HG03139 (cell line): ENCODE results near the gene UBASH3B.

ENCODE experiments used
- ATAC-seq: cut with Tn5 transposase; IDR thresholded peaks from one replicate; pipeline ENCODE4 v1.9.1; 2021; ENCODE audit not compliant: unreplicated experiment

UBASH3B gene

DNA sequence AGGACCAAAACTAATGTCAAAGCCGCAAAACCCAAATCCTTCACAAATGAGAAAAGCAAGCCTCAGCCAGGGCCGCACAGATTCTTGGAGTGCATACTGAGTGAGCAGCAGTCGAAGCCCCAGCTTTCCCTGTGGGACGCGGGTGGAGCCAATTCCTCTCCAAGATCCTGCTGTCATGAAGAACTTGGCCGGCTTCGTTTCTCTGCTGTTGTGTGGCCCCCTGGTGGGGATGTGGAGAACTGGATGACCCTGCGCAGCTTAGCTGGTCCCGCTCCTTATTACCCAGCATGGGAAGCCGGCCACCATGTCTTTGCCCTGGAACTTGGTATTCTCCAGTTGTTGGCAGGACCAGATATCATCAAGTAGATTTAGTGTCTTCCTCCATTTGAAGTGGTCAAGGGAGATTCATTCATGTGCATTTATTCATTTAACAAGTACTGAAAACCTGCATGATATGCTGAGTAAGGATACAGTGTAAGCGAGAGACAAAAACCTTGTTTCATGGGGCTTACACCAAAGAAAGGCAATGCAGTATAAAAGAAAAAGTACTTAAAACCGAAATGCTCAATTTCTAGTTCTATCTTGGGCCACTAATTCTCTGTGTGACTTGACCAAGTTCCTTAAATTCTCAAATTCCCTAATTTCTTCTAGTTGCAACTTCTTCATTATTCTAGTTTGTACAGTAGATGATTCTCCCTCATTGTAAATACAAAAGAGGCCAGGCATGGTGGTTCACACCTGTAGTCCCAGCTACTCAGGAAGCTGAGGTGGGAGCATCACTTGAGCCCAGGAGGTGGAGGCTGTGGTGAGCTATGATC lies 126.1 kb downstream of the UBASH3B start:
- ATAC-seq: peak; percentile 81

DNA sequence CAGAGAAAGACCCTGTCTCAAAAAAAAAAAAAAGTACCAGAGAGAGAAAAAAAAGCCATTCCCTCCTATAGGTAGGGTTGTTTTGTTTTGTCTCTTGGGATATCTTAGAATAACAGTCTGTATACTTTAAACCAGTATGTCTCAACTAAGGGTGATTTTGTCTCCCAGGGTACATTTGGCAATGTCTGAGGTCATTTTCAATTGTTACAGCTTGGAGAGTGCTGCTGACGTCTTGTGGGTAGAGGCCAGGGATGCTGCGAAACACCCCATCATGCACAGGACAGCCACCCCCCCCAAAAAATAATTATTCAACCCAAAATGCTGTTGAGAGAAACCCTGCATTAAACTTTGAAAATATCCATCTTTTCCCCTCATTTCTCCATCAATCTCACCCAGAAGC lies 126.7 kb downstream of the UBASH3B start:
- no peak for ATAC-seq

DNA sequence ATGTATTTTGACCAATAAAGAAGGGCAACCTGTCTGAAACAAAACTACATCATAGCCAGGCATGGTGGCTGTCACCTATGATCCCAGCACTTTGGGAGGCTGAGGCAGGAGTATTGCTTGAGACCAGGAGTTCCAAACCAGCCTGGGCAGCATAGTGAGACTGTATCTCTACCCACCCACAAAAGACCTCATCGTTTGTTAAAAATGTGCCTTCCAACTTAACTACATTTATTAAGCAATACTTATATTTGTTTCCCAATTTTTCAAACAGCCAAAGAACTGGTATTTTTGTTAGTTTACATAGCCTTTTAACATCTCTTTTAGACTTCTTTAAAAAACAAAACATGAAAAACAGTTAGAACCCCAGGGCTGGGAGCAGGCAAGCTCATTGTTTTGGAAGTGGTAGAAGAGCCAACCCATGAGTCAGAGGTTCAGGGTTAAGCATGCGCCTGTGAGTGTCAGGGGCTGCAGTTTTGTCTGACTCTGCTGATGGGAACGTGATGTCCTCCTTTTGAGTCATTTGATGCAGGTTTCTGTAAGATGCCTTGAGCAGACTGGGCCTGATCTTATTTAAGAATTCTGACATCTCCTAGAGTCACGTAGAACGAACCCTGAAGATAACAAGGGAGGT lies 128.9 kb downstream of the UBASH3B start:
- no peak for ATAC-seq

DNA sequence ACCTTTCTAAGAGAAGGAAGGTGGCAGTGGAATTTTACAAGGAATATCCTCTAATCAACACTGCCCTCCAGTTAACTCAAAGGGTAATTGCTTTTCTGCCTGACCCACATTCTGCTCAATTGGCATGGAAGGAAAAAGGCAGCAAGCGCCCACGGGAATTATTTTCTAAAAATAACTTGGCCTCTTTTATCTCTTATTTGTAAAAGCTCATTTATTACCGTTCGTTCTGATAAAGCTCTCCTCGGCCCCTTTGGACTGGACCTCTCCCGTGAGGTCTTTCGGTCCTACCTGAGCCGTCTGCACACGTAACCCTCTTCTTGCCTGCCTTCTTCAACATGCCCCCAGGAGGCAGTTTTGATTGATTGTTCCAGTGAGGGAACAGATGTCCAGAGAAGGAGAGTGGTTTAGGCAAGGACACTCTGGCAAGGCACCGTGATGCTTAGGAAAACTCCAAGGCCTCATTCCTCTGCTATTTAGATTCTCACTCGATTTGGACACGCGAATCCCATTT lies 129.6 kb downstream of the UBASH3B start:
- no peak for ATAC-seq

DNA sequence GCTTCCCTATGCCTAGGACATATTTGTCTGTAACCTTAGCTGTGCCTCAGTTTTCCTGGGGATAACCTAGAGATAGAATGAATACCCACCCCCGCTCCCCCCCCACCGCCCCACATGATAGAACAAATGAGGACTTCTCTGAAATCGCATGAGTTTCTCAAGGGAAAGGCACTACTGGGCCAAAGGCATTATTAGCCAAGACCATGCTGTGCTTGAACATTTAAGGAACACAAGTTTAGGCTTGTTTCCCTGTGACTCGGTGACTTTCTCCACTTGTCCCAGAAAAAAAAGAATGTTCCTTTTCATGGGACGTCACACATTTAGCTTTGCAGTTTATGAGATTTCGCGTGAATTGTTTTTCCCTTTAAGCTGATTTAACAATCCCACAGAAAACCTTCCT lies 131.4 kb downstream of the UBASH3B start:
- no peak for ATAC-seq

DNA sequence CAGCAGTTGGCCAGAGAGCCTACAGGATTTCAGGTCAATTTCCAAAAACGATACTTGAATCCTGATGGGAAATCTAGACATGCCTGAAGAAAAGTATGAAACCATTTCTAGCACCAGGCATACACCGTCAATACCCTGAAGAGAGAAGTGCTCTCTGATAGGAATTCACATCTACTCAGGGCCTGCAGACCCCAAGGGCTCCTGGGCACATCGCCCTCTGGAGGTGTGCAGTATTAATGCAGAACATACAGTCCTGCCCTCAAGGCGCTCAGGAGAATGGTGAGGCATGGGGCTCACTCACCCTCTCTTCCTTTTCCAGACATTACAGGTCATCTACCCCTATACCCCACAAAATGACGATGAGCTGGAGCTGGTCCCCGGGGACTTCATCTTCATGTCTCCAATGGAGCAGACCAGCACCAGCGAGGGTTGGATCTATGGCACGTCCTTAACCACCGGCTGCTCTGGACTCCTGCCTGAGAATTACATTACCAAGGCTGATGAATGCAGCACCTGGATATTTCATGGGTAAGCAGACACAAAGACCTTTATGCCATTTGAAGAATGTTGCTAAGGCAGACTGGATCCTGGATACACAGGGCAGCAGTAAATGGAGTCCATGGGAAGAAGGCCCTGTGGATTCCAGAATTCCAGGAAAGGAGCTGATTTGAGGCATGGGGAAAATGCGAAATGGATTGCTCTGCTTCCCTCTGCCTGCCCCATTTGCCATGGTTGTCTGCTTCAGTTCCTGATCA lies 133.4 kb downstream of the UBASH3B start:
- ATAC-seq: no peak

DNA sequence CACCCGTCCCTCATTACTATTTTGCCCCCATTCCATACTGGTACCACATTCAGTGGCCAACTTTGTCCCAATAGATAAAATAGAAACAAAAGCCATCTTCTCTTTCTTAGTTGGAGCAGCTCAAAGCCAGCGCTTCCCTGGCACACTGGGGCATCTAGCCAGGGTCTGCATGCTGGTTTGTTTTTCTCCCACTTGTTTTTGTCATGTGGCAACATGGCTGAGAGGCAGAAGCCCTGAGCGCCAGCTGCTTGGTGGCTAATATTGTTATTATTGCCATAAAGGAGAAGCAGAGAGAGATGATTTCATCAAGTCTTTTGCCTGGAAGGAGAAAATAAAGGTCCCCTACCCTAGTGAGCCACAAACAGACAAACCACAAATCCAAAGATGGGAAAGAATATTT lies 134.4 kb downstream of the UBASH3B start:
- no peak for ATAC-seq

DNA sequence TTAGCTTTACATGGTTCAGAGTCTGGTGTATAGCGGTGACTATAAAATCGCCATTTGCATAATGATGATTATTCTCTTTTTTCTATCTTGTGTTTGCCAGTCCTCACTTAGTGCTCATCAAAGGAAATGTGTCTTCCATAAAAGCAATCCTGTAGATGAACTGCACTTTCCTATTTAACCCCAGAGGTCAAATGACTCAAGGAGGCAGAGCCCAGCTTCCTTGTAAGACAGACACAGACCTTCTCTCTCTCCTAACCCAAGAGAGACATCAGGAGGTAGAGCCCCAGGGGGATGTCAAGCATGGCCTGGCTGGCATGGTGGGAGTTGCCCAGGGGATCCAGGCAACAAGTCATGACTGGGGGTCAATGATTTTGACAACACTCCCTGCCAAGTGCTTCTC lies 135.9 kb downstream of the UBASH3B start:
- no peak for ATAC-seq

DNA sequence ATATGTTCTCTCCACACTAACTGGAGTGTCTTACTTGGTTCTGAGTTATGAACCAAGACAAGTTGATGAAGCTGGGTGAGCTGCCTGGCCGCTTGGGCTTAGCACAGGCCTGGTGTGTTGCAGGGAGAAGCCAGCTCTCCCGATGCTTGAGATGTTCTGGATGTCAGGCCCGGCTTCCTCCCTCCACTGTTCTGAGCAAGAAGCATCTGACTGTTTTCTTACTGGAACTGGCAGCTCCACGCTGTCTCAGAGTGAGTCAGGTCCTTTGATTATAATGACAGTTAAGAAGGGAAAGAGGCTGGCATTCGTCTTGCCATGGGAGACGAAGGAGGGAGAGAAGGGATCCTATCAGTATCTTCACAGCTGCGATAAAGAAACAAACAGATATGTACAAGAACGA lies 136.3 kb downstream of the UBASH3B start:
- no peak for ATAC-seq

DNA sequence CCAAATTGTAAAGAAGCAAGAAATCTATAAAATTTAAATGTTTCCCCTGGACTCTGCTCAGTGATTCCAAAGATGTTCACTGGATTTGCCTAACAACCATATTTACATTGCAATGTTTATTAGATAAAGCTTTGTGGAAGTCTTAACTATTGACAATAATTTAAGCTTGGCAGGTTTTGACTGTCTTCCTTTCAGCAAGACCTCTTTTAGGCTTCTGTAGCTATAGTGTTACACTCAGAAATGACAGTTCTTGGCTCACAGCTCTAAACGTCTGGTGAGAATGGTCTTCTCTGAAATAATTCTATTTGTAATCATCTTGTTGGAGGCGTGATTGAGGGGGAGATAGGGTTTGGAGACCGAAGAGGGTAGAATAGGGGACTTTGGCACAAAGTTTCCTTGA lies 138.0 kb downstream of the UBASH3B start:
- no peak for ATAC-seq

DNA sequence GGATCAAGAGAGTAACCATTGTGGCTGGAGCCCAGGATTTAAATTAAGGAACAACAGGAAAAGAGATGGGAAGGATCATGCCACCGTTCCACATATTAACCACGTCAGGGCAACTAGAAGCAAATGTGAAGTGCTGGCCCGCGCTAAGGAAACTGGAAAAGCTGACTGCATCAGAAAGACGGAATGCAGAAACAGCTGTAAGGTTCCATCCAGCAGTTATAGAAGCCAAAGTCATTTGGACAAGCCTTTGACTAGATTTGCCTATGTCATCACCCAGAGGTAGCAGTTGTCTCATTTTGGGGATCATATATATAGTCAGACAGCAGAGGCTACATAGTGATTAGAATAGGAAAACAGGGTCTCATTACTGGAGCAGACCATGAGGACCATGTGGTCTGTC lies 139.8 kb downstream of the UBASH3B start:
- ATAC-seq: no peak

DNA sequence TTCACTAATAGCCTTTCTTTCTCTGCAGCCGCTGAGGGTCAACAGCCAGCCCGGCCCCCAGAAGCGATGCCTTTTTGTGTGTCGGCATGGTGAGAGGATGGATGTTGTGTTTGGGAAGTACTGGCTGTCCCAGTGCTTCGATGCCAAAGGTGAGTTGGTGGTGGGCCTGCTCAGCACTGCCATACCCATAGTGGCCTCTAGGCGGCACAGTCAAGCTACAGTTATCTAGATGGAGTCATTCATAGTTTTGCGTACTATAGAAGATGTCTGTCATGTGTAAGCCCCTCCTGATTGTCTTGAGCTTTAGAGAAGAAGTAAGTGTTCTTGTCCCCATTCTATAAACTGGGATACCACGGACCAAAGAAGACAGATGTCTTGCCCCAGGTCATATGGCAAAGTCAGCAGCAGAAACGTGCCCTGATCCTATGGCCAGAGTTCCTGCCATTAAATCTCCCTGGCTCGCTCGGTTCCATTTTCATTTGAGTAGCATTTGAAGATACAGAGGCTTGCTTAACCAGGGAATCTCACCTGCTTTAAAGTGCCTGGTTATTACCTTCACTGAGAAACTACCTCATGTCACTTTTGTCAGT lies 140.7 kb downstream of the UBASH3B start:
- peak; percentile 79 for ATAC-seq

DNA sequence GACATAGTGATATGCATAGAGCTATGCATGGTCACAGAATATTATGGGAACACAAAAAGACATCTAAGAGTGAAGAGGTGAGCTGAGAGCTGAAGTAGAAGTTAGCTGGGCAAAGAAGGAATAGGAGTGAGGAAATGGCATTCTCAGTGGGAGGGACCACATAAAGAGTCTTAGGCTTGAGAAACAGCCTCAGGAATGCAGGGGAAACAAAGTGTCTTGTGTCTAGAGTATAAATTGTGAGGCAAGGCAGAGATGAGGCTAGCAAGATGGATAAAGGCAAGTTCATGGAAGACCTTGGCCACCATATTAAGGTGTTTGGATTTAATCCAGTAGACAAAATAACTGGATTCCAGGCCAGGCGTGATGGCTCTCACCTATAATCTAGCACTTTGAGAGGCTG lies 142.1 kb downstream of the UBASH3B start:
- no peak for ATAC-seq

DNA sequence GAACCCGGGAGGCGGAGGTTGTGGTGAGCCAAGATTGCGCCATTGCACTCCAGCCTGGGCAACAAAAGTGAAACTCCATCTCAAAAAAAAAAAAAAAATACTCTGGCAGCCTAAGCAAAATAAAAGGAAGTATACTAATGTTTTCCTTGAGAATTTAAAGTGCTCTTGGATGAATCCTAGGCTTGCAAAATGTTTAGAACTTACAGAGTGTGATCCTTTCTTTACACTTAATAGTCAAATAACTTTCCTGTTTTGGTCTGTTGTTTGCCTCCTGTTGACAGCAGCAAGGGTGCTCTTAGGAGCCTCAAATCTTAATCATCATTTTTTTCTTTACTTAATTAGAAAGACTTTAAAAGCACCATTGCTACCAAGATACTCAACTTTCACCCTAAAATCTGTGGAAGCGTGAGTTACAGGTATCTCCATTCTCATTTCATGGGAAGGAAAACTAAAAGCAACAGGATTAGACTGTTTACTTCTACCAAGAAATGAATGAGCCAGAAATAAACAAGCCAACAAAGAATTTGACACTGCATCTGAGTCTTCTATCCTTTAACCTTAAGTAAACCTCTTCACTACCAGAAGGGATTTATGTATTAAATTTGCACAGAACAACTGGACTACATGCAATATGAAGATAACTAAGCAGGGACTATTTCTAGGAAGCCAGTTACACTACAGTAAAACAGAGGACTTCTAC lies 144.0 kb downstream of the UBASH3B start:
- no peak for ATAC-seq

DNA sequence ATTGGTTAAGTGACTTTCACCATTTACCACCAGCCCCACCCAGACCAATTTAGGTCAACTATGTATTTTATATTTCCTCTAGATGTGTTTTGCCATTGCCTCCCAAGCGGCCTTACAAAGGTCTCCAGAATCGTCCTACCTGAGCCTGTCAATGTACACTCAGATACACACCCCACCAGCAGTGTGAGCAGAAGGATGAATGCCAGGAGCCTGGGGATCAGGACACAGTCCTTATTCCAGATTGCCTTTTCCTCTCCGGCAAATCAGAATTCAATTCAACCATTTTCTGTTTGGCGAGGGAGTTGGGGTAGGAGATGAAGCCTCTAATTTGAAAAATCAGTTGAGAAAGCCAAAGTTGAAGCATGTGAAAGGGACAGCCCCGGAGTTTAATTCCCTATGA lies 147.4 kb downstream of the UBASH3B start:
- no peak for ATAC-seq

DNA sequence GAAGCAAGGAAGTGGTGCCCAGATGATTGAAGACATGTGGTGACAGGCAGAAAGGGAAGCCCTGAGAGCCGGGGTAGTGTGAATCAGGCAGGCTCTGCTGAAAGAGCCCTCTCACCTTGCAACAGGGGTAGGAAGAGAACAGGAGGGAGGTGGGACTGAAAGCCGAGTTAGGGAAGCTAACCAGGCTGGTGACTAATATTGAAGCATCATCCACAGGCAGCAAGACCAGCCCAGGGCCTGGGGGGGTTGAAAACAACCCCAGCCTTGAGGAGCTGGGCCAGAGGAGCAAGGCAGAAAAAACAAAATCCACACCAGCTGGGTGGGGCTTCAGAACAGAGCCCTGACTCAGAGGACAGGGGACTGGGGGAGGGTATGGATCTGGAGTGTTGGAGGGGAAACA lies 147.8 kb downstream of the UBASH3B start:
- ATAC-seq: no peak

DNA sequence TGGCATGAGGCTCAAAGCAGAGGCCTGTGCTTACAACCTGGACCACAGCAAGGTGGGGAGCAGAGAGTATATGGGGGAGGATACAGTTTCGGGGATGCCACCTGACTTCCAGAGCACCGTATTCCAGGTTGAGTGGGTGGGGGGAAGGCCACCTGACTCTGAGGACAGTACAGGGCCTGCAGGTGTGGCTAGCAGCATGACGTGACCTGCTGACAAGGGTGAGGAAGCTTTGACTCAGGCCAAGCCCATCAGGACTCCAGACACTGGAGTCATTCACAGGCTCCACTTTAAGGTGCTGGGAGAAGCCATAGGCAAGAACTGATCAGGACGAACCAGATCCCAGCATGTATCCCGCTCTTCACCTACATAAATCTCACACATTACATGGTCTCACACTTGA lies 148.2 kb downstream of the UBASH3B start:
- ATAC-seq: no peak

DNA sequence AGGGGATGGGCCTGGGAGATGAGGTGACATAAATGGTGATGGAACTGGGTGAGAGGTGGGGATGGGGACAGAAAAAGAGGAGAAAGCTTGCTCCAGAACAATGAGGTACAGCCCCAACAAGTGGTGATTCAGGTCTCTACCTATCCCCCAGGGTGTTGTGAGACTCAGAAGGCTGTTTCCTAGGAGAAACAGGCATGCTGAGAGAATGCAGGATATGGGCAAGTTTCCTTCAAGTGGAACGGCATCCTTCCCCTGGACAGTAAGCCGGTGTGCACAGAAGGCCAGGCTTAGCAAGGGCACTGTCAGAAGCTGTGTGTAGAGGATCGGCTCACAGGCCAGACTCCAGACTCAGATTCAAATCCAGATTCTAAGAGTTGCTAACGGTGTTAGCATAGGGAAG lies 148.6 kb downstream of the UBASH3B start:
- no peak for ATAC-seq

DNA sequence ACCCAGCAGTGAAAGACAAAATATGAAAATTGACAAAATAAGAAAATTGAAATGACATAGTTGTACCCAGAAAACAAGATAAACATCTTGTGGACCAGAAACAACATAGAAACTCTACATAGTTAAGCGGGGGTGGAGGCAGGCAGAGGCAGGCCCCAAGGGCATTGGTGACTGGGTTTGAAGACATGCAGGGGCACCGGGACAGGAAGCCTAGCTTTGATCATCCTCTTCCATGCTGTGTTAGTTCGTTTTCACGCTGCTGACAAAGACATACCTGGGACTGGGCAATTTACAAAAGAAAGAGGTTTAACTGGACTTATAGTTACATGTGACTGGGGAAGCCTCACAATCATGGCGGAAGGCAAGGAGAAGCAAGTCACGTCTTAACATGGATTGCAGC lies 149.3 kb downstream of the UBASH3B start:
- no peak for ATAC-seq

DNA sequence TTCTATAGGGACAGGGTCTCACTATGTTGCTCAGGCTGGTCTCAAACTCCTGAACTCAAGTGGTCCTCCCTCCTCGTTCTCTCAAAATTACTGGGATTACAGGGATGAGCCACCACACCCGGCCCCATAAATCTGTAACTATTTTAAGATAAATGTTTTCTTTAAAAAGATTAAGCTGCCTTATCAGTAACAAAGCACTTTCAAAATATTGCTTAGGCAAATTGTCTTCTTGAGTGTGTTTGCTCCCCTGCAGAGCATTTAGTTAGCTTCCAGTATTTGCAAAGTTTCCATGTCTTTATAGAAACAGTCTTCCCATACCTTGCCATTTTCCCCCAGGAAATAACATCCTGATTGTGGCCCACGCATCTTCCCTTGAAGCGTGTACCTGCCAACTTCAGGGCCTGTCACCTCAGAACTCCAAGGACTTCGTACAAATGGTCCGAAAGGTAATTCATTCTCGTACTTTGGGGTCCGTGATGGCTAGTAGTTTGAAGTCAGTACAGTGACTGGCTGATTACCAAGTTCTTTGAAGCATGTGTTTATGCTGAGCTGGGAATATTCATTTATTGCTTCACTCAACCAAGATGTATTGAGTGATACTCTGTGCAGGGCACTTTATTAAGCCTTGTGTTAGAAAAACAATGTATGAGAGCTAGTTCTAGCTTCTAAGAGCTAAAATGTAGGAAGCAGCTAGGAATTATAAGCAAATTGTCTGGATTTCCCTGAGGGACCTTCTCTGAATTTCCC lies 152.4 kb downstream of the UBASH3B start:
- no peak for ATAC-seq
